Parathyroid adenoma (tissue), 2 donors: Measurements from ENCODE around the gene RSBN1L.
"Not testable (repeated sequence)": the region's sequence is repeated elsewhere in the genome, so short reads cannot be mapped to it uniquely, and the experiment has no call there.

Source experiments
- H2AFZ ChIP-seq: fragments of 300-600 bp; sonication (generic); one replicate; pipeline ENCODE4 v1.7.0; 2017; ENCODE audit warnings: antibody characterized with exemption, mild to moderate bottlenecking
- H3K27ac ChIP-seq: fragments of 300-600 bp; sonication (generic); one replicate; pipeline ENCODE4 v1.7.0; 2017
- H3K27me3 ChIP-seq: fragments of 300-600 bp; sonication (generic); one replicate; pipeline ENCODE4 v1.7.0; 2017; ENCODE audit warnings: low read length; ENCODE audit not compliant: control insufficient read depth, insufficient read depth
- H3K36me3 ChIP-seq: fragments of 300-600 bp; sonication (generic); one replicate; pipeline ENCODE4 v1.7.0; 2017; ENCODE audit warnings: low read length; ENCODE audit not compliant: control insufficient read depth, insufficient read depth
- H3K4me1 ChIP-seq: fragments of 300-600 bp; sonication (generic); one replicate; pipeline ENCODE4 v1.7.0; 2017; ENCODE audit warnings: control low read depth
- H3K4me2 ChIP-seq: fragments of 300-600 bp; sonication (generic); one replicate; pipeline ENCODE4 v1.7.0; 2017; ENCODE audit warnings: low read length
- H3K4me3 ChIP-seq: fragments of 300-600 bp; sonication (generic); one replicate; pipeline ENCODE4 v1.7.0; 2017; ENCODE audit warnings: low read depth, low read length
- H3K79me2 ChIP-seq: fragments of 300-600 bp; sonication (generic); one replicate; pipeline ENCODE4 v1.7.0; 2017; ENCODE audit warnings: control low read depth
- H3K9ac ChIP-seq: fragments of 300-600 bp; sonication (generic); one replicate; pipeline ENCODE4 v1.7.0; 2017; ENCODE audit warnings: mild to moderate bottlenecking
- H3K9me3 ChIP-seq: fragments of 300-600 bp; sonication (generic); one replicate; pipeline ENCODE4 v1.7.0; 2017; ENCODE audit warnings: low read length; ENCODE audit not compliant: control insufficient read depth
- TF ChIP-seq, protein P1 (sequence below): fragments of 300-600 bp; sonication (generic); IDR thresholded peaks from one replicate; pipeline ENCODE4 v1.7.0; 2017; ENCODE audit warnings: antibody characterized with exemption, mild to moderate bottlenecking
- donor health status: primary hyperparathyroidism.

The RSBN1L gene

DNA sequence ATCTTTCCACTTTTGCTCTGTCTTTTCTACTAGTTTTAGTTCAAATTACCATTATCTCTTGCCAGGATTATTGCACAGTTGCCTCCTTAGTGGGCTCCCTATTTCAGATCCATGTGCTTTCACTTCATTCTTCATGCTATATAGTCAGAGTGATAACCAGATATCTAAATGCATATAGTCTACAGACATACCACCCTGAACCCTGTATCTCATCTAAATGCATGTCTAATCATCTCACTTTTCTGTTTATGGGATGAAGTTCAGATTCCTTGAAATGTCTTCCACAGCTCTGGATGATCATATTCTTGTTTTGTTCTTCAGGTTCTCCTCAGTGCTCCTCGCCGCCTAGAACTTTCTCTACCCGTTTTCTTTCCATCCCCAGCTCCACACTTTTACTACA lies 13.8 kb downstream of the RSBN1L start:
- no peaks in the 10 kb centered on the region for H3K9me3 ChIP-seq
- H3K36me3 ChIP-seq: no peaks in the 10 kb centered on the region
- no peak overlapping the region for H2AFZ ChIP-seq
- H3K4me3 ChIP-seq: no peak overlapping the region
- H3K9ac ChIP-seq: no peak overlapping the region
- H3K27ac ChIP-seq: no peak overlapping the region
- H3K4me2 ChIP-seq: no peak overlapping the region
- peaks cover 3% of the 10 kb centered on the region for H3K4me1 ChIP-seq
- no peaks in the 10 kb centered on the region for H3K27me3 ChIP-seq
- H3K79me2 ChIP-seq: peaks cover 51% of the 10 kb centered on the region
- TF ChIP-seq, protein P1, sequence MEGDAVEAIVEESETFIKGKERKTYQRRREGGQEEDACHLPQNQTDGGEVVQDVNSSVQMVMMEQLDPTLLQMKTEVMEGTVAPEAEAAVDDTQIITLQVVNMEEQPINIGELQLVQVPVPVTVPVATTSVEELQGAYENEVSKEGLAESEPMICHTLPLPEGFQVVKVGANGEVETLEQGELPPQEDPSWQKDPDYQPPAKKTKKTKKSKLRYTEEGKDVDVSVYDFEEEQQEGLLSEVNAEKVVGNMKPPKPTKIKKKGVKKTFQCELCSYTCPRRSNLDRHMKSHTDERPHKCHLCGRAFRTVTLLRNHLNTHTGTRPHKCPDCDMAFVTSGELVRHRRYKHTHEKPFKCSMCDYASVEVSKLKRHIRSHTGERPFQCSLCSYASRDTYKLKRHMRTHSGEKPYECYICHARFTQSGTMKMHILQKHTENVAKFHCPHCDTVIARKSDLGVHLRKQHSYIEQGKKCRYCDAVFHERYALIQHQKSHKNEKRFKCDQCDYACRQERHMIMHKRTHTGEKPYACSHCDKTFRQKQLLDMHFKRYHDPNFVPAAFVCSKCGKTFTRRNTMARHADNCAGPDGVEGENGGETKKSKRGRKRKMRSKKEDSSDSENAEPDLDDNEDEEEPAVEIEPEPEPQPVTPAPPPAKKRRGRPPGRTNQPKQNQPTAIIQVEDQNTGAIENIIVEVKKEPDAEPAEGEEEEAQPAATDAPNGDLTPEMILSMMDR: no peak

DNA sequence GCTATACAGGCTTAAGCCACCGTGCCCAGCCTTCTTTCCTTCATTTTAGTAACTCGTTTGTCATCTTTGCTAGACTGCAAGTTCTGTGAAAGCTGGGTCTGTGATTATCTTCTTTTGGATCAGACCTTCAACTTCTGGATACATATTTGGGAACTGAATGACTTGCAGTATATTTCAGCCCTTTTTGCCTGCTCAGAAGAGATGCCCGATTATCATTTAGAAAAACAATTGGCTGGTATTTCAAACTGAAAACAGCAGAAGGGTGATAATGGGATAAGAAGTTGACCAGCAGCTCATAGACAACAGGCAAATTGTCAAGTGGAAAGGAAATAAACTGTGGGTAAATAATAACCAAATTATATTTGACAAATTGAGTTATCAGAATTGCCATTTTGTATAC lies 14.6 kb downstream of the RSBN1L start:
- Histone ChIP-seq H2AFZ (no peak overlapping the region), H3K4me3 (no peak overlapping the region), H3K9me3 (no peaks in the 10 kb centered on the region), H3K9ac (no peak overlapping the region), H3K4me1 (peaks cover 3% of the 10 kb centered on the region), H3K79me2 (peaks cover 52% of the 10 kb centered on the region), H3K27ac (no peak overlapping the region), H3K4me2 (no peak overlapping the region), H3K27me3 (no peaks in the 10 kb centered on the region), H3K36me3 (no peaks in the 10 kb centered on the region)
- TF ChIP-seq, protein P1: no peak

GRCh38 chr7:77714195-77714594 lies 17.9 kb downstream of the RSBN1L start:
- peaks cover 3% of the 10 kb centered on the region for H3K4me1 ChIP-seq

DNA sequence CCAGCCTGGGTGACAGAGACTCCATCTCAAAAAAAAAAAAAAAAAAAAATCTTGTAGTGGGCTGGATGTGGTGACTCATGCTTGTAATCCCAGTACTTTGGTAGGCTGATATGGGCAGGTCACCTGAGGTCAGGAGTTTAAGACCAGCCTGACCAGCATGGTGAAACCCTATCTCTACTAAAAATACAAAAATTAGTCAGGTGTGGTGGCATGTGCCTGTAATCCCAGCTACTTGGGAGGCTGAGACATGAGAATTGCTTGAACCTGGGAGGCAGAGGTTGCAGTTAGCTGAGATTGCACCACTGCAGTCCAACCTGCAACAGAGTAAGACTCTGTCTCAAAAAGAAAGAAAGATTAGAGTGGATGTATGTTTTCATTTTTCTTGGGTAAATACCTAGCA lies 18.7 kb downstream of the RSBN1L start:
- H3K4me2 ChIP-seq, H2AFZ ChIP-seq, H3K4me3 ChIP-seq, H3K9ac ChIP-seq, H3K4me1 ChIP-seq, H3K27ac ChIP-seq, H3K27me3 ChIP-seq, H3K9me3 ChIP-seq, H3K36me3 ChIP-seq: not testable (repeated sequence)
- peaks cover 47% of the 10 kb centered on the region for H3K79me2 ChIP-seq

More at GRCh38 chr7:77714195-77714594, 17.9 kb downstream of the RSBN1L start:
- Histone ChIP-seq H3K79me2 (peaks cover 52% of the 10 kb centered on the region), H3K27ac (no peak overlapping the region), H3K9ac (no peak overlapping the region), H3K36me3 (no peaks in the 10 kb centered on the region), H3K27me3 (no peaks in the 10 kb centered on the region), H3K4me3 (no peak overlapping the region), H2AFZ (no peak overlapping the region), H3K9me3 (no peaks in the 10 kb centered on the region), H3K4me2 (no peak overlapping the region)
- TF ChIP-seq, protein P1: no peak

GRCh38 chr7:77716804-77717203 lies 20.5 kb downstream of the RSBN1L start:
- no peak overlapping the region for H2AFZ ChIP-seq
- H3K4me3 ChIP-seq: no peak overlapping the region
- H3K4me2 ChIP-seq: no peak overlapping the region
- TF ChIP-seq, protein P1: no peak
- no peaks in the 10 kb centered on the region for H3K9me3 ChIP-seq
- no peak overlapping the region for H3K9ac ChIP-seq
- peaks cover 3% of the 10 kb centered on the region for H3K4me1 ChIP-seq
- no peaks in the 10 kb centered on the region for H3K27me3 ChIP-seq
- H3K36me3 ChIP-seq: no peaks in the 10 kb centered on the region
- no peak overlapping the region for H3K27ac ChIP-seq
- H3K79me2 ChIP-seq: peaks cover 49% of the 10 kb centered on the region

- H3K27me3 ChIP-seq, H3K4me3 ChIP-seq, H3K9ac ChIP-seq, H3K36me3 ChIP-seq, H3K4me2 ChIP-seq, H3K9me3 ChIP-seq, H3K27ac ChIP-seq, H2AFZ ChIP-seq, H3K4me1 ChIP-seq: not testable (repeated sequence)
- peaks cover 49% of the 10 kb centered on the region for H3K79me2 ChIP-seq
Measured at GRCh38 chr7:77717566-77717965, 21.3 kb downstream of the RSBN1L start.
